ENCODE results near the gene PDE8A.

DNA sequence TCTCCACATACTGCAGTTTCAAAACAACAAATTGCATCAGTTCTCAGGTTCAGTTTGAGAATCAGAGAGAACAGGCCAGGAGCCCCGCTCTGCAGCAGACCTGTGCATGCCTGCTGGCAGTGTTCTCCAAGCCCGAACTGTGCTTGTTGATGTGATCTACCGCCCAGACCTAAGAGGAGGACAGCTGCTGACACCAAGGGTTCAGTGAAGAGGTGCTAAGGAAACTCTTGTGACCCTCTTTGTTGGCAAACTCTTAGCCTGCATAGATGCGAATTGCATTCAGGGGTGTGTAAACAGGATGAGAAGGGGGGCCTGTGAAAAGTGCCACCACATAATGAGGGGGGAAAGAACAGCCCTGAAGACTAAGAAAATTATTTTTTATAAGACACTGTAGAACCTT lies 89.8 kb downstream of the PDE8A start:
- TF ChIP-seq, protein P1, sequence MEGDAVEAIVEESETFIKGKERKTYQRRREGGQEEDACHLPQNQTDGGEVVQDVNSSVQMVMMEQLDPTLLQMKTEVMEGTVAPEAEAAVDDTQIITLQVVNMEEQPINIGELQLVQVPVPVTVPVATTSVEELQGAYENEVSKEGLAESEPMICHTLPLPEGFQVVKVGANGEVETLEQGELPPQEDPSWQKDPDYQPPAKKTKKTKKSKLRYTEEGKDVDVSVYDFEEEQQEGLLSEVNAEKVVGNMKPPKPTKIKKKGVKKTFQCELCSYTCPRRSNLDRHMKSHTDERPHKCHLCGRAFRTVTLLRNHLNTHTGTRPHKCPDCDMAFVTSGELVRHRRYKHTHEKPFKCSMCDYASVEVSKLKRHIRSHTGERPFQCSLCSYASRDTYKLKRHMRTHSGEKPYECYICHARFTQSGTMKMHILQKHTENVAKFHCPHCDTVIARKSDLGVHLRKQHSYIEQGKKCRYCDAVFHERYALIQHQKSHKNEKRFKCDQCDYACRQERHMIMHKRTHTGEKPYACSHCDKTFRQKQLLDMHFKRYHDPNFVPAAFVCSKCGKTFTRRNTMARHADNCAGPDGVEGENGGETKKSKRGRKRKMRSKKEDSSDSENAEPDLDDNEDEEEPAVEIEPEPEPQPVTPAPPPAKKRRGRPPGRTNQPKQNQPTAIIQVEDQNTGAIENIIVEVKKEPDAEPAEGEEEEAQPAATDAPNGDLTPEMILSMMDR (IDR thresholded peaks at IDR 0.05) = no peak
- TF ChIP-seq EZH2 (IDR thresholded peaks at IDR 0.05; ENCODE audit: borderline replicate concordance, insufficient read depth, low read depth, low read length, poor library complexity, severe bottlenecking) = no peak

Data from B cell (primary cell).